Activated T-cell treated with anti-CD3 and anti-CD28 coated beads, Interleukin-2, amount 50 U/mL, for 48 hours (primary cell): ENCODE measurements around the gene FUT9.
"Not testable (repeated sequence)": the region's sequence is repeated elsewhere in the genome, so short reads cannot be mapped to it uniquely, and the experiment has no call there.

ENCODE experiments used
- DNase-seq, 2 experiments: peaks; one replicate each; pipeline ENCODE4 v3.0.0-alpha.2; 2020

Gene FUT9

DNA sequence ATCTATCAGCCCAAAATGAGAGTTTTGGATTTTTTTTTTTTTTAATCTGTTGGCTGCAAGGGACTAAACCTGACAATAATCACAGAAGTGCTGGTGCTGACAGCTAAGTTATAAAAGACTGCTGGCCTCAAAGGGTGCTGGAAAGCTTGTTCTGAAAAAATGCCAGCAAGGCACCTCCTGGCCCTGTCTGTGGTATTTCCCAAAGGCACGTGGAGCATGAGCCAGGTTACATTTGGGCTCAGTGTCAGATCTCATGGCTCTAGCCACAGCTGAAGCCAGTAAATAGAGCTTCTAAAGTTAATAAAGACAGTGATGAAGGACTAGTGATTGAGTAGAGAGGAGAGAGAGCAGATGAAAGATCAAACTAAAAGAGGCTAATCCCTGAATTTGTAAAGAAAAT lies 178.9 kb downstream of the FUT9 start:
- DNase-seq = no peak

DNA sequence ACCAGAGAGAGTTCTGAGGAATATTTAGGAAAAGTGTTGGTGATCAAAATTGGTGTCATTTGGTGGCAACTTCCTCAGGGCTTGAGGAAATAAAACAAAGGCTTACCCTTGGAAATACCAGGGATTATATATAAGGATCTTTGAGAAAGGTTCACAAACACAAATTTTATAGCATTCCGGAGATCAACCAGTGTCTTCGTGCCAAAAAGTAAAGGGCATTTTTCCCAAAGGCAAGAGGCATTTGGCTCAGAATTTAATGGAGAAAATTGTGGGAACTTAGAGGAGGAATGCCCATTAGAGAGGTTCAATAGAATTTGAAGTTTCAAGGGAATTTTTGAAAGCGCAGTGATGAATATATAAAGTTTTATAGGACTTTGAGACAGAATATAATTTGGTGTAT lies 179.5 kb downstream of the FUT9 start:
- DNase-seq = no peak

DNA sequence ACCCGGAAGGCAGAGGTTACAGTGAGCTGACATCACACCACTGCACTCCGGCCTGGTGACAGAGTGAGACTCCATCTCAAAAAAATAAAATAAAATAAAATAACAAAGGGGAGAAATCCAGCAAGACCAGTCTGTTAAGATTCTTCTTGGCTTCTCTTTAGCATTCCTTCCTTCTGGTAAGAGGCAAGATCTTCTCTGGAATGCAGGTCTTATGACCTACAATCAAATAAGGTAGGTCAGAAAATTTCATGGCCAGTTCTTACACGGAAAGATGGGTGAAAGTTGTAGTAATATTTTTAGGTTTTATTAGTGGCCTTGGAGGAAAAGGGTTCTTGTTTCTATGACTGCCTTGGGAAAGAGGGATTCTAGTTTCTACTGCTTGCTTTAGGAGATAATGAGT lies 180.9 kb downstream of the FUT9 start:
- no peak for DNase-seq

DNA sequence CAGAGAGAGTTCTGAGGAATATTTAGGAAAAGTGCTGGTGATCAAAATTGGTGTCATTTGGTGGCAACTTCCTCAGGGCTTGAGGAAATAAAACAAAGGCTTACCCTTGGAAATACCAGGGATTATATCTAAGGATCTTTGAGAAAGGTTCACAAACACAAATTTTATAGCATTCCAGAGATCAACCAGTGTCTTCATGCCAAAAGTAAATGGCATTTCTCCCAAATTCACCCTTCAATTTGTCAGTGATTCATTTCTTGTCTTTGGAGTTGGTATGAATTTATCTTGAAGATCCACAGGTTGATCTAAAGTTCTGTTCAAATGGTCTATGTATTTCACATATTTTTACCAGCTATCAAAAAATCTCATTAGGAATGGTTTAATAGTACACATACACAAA lies 181.5 kb downstream of the FUT9 start:
- no peak for DNase-seq

DNA sequence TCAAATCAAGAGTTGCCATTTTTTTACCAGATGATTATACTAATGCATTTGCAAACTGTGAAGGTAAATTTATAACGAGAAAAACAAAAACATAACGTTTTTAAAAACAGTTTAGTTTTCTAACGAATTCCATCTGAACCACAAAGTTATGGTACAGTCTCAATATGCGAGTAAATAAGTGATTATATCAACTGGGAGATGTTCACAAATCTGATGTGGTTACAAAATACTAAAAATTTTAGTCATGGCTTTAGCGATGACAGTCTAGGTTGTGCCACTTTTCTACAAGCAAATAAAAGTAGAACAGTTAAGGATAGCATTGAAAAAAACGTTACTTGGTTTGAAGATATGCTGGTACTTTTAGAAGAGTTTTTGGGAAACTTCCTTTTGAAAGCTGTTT lies 186.8 kb downstream of the FUT9 start:
- no peak for DNase-seq

DNA sequence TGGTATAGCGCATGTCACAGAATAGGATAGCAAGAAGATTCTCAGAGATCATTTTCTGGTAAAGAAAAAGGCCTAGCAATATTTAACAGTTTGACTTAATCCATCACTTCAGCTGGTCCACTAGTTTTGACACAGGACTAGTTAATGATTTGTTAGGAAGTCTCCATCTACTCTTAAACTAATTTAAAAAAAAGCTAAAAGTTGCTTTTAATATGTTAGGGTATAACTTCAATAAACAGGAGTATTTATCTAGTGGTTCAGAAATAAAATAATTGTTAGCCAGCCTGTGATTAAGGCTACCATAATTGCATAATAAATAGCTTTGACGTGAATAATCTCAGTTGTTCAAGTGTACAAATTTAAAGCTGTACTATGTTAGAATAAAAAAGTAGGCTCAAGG lies 195.6 kb downstream of the FUT9 start:
- no peak for DNase-seq

DNA sequence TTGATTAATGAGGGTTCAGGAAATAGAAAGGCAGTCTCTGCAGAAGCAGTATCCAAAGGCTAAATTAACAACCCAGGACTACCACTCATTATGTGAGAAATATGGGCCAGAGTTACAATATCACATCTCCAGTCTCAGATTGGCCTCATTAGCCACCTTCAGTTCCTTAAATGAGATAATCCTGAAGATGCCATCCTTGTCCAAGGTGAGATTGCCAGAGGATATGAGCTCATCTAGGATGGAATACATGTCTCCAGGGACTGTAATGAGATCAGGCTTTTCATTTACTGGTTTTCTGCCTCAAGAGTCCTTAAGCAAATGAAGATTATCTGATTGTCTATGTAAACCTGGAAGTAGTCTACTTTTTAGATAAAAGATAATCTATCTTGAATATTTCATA lies 196.3 kb downstream of the FUT9 start:
- no peak for DNase-seq

DNA sequence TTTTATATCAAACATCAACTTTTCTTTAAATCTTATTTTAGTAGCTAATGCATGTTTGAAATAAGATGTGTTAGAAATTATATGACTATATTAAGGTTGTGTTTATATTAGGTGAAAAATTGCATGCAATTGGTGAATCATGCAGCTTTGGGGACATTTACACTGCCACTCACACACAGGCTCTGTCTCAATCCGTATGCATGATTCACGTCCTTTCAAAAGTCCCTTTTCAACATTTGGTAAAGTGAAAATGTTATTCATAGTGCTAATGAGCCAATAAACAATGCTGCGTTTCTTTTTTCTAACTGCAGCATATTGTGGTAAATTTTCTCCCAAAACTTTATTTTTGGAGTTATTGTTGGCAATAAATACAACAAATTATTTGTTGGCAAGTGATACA lies 198.0 kb downstream of the FUT9 start:
- no peak for DNase-seq

DNA sequence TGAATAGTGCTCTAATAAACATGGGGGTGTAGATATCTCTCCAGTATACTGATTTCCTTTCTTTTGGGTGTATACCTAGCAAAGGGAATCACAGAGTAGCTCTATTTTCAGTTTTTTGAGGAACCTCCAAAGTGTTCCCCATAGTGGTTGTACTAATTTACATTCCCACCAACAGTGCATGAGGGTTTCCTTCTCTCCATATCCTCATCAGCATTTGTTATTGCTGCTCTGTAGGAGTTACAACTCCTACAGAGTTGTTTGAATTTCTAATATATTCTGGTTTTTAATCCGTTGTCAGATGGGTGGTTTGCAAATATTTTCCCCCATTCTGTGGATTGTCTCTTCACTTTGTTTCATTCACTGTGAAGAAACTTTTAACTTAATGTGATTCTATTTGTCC lies 207.9 kb downstream of the FUT9 start:
- no peak for DNase-seq

DNA sequence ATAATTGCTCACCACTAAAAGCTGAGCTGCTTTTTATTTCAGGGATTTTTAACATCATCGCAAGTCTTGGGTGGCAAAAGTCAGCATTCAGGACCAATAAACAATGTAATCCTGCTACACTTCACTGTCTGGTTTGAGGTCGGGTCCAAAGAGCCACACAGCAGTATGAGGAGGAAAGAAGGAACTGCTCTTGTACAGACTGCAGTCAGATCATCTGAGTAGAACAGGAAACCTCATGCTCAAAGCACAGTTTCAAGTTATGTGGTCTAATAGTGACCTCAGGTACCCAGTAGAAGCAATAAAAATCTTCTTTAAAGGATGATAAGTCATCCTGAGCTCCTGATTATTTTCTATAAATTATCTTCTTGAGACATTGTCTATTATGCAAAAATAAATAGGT lies 211.4 kb downstream of the FUT9 start:
- DNase-seq = no peak

DNA sequence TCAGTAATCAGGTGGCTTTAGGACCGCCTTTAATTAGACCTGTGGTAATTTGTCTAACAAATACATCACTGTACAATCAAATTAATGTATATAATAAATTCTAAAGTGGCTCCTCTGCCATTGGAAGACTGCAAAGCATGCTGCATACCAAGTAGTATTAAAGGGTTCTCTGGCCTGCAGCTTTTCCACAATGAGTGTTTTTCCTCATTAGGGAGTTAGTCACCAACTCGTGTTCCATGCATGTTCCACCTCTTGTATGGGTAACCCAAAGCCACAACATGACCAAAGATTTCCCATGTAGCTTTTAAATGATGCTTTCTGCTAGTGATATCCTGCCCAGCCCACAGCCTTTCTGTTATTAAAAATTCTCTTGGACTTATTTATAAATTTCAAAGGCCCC lies 218.7 kb downstream of the FUT9 start:
- DNase-seq = no peak

DNA sequence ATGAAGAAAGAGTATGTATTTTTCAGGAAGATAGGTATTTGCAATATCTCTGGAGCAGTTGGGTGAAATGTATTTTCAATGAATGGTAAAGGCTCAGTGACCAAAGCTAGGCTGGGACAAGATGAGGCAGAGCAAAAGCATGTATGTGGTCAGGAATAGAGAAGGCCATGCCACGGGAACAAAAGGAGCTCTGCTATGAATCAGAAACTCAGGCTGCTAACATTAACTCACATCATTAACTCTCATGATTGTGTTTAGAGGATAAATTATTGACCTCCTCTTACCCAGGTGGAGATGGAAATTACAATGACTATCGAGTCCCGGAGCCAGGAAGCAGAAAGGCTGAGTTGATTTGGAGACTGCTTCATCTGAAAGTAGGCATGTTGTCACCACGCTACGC lies 220.2 kb downstream of the FUT9 start:
- DNase-seq = no peak

DNA sequence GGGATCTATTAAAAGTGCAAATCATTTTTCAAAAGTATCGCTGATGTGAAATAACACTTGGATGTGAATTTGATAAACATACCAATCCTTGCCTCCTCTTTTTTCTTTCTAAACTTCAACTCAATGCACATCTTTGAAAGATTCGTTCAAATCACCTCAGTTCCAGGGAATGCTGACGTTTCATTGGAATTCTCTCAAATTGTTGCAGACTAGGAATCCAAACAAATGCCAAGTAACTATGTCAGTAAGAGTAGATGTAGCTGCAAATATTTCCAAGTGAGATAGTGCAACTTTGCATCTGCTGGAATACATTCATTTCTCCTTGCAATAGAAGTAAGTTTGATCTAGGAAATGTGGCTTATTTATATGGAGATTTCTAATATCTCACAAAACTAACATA lies 220.7 kb downstream of the FUT9 start:
- DNase-seq = no peak

DNA sequence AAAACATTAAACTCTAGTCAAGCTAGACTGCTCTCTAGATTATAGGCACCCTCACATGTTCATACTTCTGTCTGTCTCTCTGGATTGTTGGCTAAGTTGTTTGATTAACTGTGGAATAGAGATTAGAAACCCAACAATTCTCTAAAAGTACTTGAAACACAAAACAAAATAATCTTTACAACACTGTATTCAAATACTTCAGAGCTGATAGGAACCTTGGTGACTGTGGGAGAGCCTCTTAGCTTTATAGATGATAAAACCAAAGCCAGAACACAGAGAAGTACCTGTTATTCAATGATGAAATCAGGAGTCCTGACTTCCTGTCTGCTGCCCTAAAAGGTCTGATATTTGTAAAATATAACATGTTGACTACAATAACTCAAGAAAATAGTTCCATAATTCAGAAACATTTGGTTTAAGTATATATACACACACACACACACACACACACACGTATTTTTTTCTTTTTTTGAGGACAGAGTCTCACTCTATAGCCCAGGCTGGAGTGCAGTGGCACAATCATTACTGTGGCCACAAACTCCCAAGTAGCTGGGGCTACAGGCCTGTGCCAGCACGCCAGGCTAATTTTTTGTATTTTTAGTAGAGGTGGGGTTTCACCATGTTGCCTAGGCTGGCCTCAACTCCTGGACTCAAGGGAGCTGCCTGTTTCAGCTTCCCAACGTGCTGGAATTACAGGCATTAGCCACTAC lies 222.0 kb downstream of the FUT9 start:
- DNase-seq = no peak

DNA sequence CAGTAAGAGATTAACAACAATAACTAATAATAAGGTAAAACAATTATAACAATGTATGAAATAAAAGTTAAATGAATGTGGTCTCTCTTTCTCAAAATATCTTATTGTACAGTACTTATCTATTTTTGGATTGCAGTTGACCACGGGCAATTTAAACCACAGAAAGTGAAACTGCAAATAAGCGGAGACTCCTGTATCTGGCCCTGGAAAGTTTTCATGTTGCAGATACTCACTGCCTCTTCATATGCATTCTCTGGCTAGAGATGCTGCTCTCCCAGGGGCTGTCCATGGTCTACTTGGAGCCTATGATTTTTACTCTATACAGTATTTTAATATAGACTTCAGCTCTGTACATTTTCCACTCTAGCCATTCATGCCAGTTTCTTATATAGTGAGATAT lies 230.8 kb downstream of the FUT9 start:
- no peak for DNase-seq

DNA sequence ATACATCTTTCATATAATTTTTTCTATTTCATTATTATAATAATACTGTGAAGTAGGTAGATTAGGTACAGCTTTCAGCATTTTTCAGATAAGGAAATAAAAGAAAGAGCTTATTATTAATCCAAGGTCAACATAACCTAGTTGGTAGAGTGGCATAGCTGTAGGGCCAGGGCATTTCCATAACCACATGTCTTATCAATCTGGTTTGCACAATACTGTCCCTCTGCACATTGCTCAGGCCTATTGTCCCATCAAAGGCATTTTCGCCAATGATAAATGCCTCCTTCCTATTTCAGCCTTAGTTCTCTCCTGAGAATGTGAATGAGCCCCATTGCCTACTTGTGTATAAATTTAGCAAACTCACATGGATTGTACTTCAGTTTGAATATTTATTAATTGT lies 234.0 kb downstream of the FUT9 start:
- no peak for DNase-seq

DNA sequence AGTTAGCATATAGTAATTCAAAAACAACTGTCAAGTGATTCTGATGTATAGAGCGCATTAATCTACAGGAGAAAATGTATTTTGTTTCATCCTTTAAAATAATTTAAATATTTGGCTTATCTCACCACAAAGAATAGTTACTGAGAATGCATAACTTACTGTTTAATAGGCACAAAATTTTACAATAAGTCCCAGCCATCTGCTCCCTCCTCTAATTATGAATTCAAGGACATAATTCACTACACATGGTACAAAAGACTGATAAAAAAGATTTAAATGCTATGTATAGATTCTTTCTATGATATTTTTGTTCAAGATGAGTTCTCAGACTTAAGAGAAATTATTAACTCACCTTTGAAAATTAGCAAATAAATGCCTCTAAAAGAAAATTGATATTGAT lies 242.0 kb downstream of the FUT9 start:
- no peak for DNase-seq

DNA sequence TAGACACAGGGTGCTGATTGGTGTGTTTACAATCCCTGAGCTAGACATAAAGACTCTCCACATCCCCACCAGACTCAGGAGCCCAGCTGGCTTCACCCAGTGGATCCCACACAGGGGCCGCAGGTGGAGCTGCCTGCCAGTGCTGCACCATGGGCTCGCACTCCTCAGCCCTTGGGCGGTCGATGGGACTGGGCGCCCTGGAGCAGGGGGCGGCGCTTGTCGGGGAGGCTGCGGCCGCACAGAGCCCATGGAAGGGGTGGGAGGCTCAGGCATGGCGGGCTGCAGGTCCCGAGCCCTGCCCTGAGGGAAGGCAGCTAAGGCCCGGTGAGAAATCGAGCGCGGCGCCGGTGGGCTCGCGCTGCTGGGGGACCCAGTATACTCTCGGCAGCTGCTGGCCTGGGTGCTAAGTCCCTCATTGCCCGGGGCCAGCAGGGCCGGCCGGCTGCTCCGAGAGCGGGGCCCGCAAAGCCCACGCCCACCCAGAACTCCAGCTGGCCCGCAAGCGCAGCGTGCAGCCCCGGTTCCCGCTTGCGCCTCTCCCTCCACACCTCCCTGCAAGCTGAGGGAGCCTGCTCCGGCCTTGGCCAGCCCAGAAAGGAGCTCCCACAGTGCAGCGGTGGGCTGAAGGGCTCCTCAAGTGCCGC lies 245.1 kb downstream of the FUT9 start:
- not testable (repeated sequence) for DNase-seq
